IPS-11a (cell line): ENCODE results near the gene TMEM17.
A peak's percentile ranks its signal among the peaks of the same experiment; 100 is the strongest.

Experiments used
- H3K4me3 ChIP-seq: one replicate; pipeline ENCODE4 v1.5.1; 2013; ENCODE audit warnings: low read depth, low read length, control low read depth

Gene TMEM17

GRCh38 chr2:62458206-62458641, 47.8 kb downstream of the TMEM17 start:
- H3K4me3 ChIP-seq = no peak overlapping the region

- peak overlapping the region; percentile 29 for H3K4me3 ChIP-seq
Measured at GRCh38 chr2:62457556-62457955, 48.4 kb downstream of the TMEM17 start.

GRCh38 chr2:62456721-62457539, 49.1 kb downstream of the TMEM17 start:
- H3K4me3 ChIP-seq = peak overlapping the region; percentile 29

GRCh38 chr2:62455957-62456692, 49.9 kb downstream of the TMEM17 start:
- H3K4me3 ChIP-seq = no peak overlapping the region

- H3K4me3 ChIP-seq = no peak overlapping the region
Measured at GRCh38 chr2:62453955-62454354, 52.0 kb downstream of the TMEM17 start.

GRCh38 chr2:62452701-62453454, 53.1 kb downstream of the TMEM17 start:
- no peak overlapping the region for H3K4me3 ChIP-seq

GRCh38 chr2:62450716-62451191, 55.2 kb downstream of the TMEM17 start:
- H3K4me3 ChIP-seq = no peak overlapping the region
